ENCODE measurements around the gene ADGRA3.

DNA sequence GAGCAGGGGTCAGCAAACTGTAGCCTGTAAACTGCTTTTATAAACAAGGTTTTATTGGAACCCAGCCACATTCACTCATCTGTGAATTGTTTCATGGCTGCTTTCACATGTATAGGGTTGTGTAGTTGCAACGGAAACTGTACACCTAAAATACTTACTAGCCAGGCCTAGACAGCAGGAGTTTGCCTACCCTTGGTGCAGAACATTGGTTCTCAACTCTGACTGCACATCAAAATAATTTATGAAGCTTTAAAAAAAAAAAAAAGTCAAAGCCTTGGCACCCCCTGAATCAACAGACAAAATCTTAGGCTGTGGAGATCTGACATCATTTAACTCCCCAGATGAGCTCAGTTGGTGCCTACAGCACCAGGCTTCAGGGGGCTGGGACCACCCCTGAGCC is 27.8 kb downstream of the ADGRA3 start:
- TF ChIP-seq, protein P1, sequence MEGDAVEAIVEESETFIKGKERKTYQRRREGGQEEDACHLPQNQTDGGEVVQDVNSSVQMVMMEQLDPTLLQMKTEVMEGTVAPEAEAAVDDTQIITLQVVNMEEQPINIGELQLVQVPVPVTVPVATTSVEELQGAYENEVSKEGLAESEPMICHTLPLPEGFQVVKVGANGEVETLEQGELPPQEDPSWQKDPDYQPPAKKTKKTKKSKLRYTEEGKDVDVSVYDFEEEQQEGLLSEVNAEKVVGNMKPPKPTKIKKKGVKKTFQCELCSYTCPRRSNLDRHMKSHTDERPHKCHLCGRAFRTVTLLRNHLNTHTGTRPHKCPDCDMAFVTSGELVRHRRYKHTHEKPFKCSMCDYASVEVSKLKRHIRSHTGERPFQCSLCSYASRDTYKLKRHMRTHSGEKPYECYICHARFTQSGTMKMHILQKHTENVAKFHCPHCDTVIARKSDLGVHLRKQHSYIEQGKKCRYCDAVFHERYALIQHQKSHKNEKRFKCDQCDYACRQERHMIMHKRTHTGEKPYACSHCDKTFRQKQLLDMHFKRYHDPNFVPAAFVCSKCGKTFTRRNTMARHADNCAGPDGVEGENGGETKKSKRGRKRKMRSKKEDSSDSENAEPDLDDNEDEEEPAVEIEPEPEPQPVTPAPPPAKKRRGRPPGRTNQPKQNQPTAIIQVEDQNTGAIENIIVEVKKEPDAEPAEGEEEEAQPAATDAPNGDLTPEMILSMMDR (IDR thresholded peaks at IDR 0.05): no peak
- no peak for TF ChIP-seq POLR2A (IDR thresholded peaks at IDR 0.05)
